T47D (cell line): Measurements from ENCODE around the gene NUTF2.
A peak's percentile ranks its signal among the peaks of the same experiment; 100 is the strongest.
"Not testable (repeated sequence)": the region's sequence is repeated elsewhere in the genome, so short reads cannot be mapped to it uniquely, and the experiment has no call there.

Experiments used
- DNase-seq, 2 experiments: peaks; one replicate each; pipeline versions ENCODE4 v3.0.0 to v3.0.0-alpha.2; 2011 to 2012; ENCODE audit warnings: low read depth in 1 of 2, low spot score in 1 of 2
- JUND ChIP-seq: IDR thresholded peaks from 2 replicates; pipeline ENCODE4 v1.6.1; 2012; ENCODE audit warnings: low read depth
- in situ Hi-C: cut with HindIII; loops from 2 replicates; pipeline ENCODE4 v1.10.0; 2016; ENCODE audit warnings: low sequenced_read_pairs, low pct_unique_long_range_greater_than_20kb

Gene NUTF2

GRCh38 chr16:67860589-67861398 lies 14.1 kb downstream of the NUTF2 start:
- no peak for DNase-seq
- TF ChIP-seq JUND = no peak
- in situ Hi-C loops = no loop called here

DNA sequence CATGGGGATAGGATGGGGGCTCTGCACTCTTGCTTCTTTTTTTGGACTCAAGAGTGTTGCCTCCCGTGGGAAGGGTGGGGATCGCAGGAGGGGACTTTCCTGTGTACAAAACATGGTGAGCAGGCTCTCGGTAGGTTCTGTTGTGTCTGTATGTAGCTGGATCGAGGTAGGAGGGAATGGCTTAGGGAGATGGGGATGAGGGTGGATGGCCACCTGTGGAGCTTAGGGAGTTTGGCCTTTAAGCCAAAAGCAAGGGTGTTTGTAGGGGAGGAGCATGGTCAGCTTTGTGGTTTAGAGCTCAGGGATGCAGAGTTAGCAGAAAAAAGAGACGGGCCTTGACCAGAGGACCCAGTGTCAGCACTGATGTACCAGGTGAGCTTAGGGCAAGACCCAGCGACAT lies 15.1 kb downstream of the NUTF2 start:
- no peak for TF ChIP-seq JUND

DNA sequence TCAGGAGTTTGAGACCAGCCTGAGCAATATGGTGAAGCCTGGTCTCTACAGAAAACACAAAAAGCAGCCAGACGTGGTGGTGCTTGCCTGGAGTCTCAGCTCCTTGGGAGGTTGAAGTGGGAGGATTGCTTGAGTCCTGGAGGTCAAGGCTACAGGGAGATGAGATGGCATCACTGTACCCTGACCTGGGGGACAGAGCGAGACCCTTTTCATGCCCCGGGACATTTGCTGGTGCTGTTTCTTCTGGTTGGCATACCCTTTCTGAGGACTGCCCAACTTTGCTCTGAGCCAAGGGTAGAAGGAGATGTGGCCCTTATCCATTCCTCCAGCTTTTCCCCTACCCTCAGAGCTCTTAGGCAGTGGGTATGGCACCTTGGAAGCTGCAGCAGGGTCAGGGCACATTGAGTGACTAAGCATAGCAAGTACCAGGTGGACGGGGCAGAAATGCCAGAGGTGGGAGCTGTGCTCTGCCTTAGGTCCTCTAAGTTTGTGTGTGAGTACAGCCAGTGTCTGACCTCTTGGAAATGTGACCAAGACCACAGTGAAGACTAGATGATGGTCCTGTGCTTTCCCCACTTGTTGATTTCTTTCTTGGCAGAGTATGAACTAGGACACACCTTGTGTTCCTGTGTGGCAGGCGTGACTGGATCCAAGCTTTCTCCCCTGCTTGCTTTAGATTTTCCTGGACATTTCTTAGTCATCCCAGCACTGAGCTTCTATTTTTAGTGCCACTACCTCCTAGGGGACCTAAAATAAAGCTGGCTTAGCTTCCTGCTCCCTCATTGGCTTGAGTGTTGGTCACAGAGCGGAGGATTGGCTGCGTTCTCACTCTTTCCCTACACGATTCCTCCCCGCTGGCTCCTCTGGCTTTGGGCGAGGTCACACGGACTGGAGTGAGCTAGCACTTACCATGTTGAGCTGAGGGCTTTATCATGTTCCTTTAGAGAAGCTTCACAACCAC lies 16.2 kb downstream of the NUTF2 start:
- TF ChIP-seq JUND = no peak
- in situ Hi-C loops = no loop called here
- no peak for DNase-seq

More for the DNA sequence above, 15.1 kb downstream of the NUTF2 start:
- in situ Hi-C loops = no loop called here
- no peak for DNase-seq

- DNase-seq, in situ Hi-C loops: not testable (repeated sequence)
Observed at GRCh38 chr16:67864044-67864443, 17.3 kb downstream of the NUTF2 start.

DNA sequence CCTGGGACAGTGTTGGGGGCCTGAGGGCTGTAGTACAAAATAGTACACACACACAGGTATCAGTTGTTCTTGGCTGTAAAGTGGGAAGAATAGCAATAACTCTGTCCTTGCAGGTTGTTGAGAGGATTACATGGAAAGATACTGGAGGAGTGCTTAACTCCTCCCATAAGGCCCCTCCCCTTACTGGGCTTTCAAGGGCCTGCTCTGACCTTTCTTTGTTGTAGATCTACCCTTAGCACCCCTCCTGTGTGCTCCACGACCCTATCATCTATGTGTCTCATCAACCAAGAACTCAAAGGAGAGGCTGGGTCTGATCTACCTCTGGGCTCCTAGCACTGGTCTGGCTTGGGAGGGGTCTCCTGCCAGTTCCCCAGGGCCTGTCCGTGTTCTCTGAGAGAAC lies 17.9 kb downstream of the NUTF2 start:
- no peak for TF ChIP-seq JUND
- DNase-seq = no peak
- in situ Hi-C loops = no loop called here

- TF ChIP-seq JUND = no peak
- peak in 1 of 2 experiments; percentile 73 for DNase-seq
- in situ Hi-C loops = no loop called here
Observed at GRCh38 chr16:67865318-67865717, 18.6 kb downstream of the NUTF2 start.

GRCh38 chr16:67868290-67868689 lies 21.6 kb downstream of the NUTF2 start:
- no peak for DNase-seq
- in situ Hi-C loops = no loop called here
- no peak for TF ChIP-seq JUND

GRCh38 chr16:67869653-67870052 lies 22.9 kb downstream of the NUTF2 start:
- no peak for DNase-seq
- TF ChIP-seq JUND = no peak
- in situ Hi-C loops = no loop called here

GRCh38 chr16:67871256-67871655 lies 24.5 kb downstream of the NUTF2 start:
- TF ChIP-seq JUND = no peak
- DNase-seq = no peak

GRCh38 chr16:67872131-67872630 lies 25.4 kb downstream of the NUTF2 start:
- no peak for DNase-seq

More at GRCh38 chr16:67871256-67871655, 24.5 kb downstream of the NUTF2 start:
- in situ Hi-C loops = no loop called here

DNA sequence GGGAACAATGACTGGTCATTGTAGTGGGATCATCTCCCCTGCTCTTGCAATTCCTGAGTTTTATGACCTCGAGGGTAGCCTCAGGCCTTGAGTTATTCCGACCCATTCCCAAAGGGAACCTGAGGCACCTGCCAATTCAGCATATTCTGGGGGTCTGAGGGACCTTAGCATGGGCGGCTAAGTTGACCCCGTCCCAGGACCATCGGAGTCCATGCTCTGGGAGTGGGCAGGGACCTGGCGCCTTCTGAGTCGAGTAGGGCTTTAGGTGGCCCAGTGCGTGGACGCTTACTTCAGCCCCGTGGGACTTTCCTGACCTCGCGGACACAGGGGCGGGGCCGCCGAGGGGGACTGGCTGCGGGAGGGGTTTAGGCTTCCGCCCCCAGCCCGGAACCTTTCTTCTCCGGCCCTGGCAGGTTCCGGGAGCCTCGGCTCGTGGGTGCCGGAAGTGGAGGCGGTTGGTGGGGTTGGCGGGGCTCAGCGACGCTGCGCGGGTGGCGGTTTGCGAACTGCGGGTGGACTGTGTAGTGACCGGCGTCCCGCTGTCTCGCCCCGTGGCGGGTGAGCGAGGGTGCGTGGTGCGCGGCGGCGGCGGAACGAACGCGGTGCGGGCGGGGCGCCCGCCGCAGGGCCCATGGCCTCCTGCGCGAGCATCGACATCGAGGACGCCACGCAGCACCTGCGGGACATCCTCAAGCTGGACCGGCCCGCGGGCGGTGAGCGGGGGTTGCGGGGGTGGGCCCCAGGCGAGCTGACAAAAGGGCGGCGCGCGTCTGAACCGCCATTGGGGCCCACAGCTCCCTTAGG lies 26.1 kb downstream of the NUTF2 start, which contains the start of gene EDC4:
EDC4 (plus strand) TSS at position 422 of the 804 bp plus-strand sequence; CDS start at position 632, 210 bp downstream.
- peak; percentile 77 to 89 for DNase-seq
- no peak for TF ChIP-seq JUND
- in situ Hi-C loops = no loop called here

More at GRCh38 chr16:67872131-67872630, 25.4 kb downstream of the NUTF2 start:
- no peak for TF ChIP-seq JUND
- in situ Hi-C loops = no loop called here
